Mesenchymal stem cell (in vitro differentiated cells and primary cell): ENCODE results near the gene ZSCAN9.

Experiments used
- DNase-seq: peaks from one replicate; pipeline ENCODE4 v3.0.0-alpha.2; 2013
- H2AFZ ChIP-seq: one replicate; pipeline ENCODE4 v1.6.1; 2013; ENCODE audit warnings: low read depth, mild to moderate bottlenecking, control low read depth, inconsistent platforms, low read length, moderate library complexity
- H2AK5ac ChIP-seq: 2 replicates; pipeline ENCODE4 v1.6.1; 2013; ENCODE audit warnings: low read length, moderate library complexity, mild to moderate bottlenecking, inconsistent platforms; ENCODE audit not compliant: severe bottlenecking
- H2BK120ac ChIP-seq: one replicate; pipeline ENCODE4 v1.6.1; 2013; ENCODE audit warnings: low read depth, mild to moderate bottlenecking, inconsistent platforms, low read length, moderate library complexity
- H2BK12ac ChIP-seq, 2 experiments: one replicate each; pipeline ENCODE4 v1.6.1; 2013; ENCODE audit warnings: inconsistent platforms in 2 of 2, low read length in 2 of 2, mild to moderate bottlenecking in 2 of 2, moderate library complexity in 2 of 2, control low read depth in 1 of 2
- H2BK15ac ChIP-seq: one replicate; pipeline ENCODE4 v1.6.1; 2013; ENCODE audit warnings: mild to moderate bottlenecking, low read depth, inconsistent platforms; ENCODE audit not compliant: poor library complexity, severe bottlenecking
- H2BK5ac ChIP-seq: 2 replicates; pipeline ENCODE4 v1.6.1; 2013; ENCODE audit warnings: low read depth, mild to moderate bottlenecking, low read length, control low read depth, inconsistent platforms; ENCODE audit not compliant: poor library complexity, severe bottlenecking
- H3K14ac ChIP-seq, 2 experiments: one replicate each; pipeline ENCODE4 v1.6.1; 2013; ENCODE audit warnings: inconsistent platforms in 2 of 2, low read length in 2 of 2, control low read depth in 1 of 2, mild to moderate bottlenecking in 1 of 2, moderate library complexity in 1 of 2
- H3K18ac ChIP-seq, 2 experiments: one replicate each; pipeline ENCODE4 v1.6.1; 2013; ENCODE audit warnings: inconsistent platforms in 2 of 2, low read length in 2 of 2, control low read depth in 1 of 2, low read depth in 1 of 2, mild to moderate bottlenecking in 1 of 2
- H3K23ac ChIP-seq, 2 experiments: one replicate each; pipeline ENCODE4 v1.6.1; 2013; ENCODE audit warnings: inconsistent platforms in 2 of 2, low read length in 2 of 2, mild to moderate bottlenecking in 2 of 2, moderate library complexity in 2 of 2, control low read depth in 1 of 2
- H3K27ac ChIP-seq: 2 replicates; pipeline ENCODE4 v1.5.1; 2013; ENCODE audit warnings: mild to moderate bottlenecking, moderate library complexity, low read length, control low read depth, inconsistent platforms; ENCODE audit not compliant: poor library complexity, severe bottlenecking
- H3K27me3 ChIP-seq, 2 experiments: 2 replicates each; pipeline versions ENCODE4 v1.6.1 to v1.7.0; 2013; ENCODE audit warnings: low read length in 2 of 2, mild to moderate bottlenecking in 2 of 2, moderate library complexity in 2 of 2, control low read depth in 1 of 2, inconsistent platforms in 1 of 2; ENCODE audit not compliant: control insufficient read depth in 1 of 2, insufficient read depth in 1 of 2
- H3K36me3 ChIP-seq, 2 experiments: 2 replicates each; pipeline versions ENCODE4 v1.6.1 to v1.7.0; 2013; ENCODE audit warnings: low read length in 2 of 2, control low read depth in 1 of 2, inconsistent platforms in 1 of 2, low read depth in 1 of 2, mild to moderate bottlenecking in 1 of 2; ENCODE audit not compliant: insufficient read depth in 2 of 2, control insufficient read depth in 1 of 2
- H3K4ac ChIP-seq, 2 experiments: one replicate each; pipeline ENCODE4 v1.6.1; 2013; ENCODE audit warnings: inconsistent platforms in 2 of 2, low read length in 2 of 2, mild to moderate bottlenecking in 2 of 2, moderate library complexity in 2 of 2, control low read depth in 1 of 2, low read depth in 1 of 2
- H3K4me1 ChIP-seq: 2 replicates; pipeline ENCODE4 v1.6.1; 2013; ENCODE audit warnings: low read depth, low read length, control low read depth; ENCODE audit not compliant: control insufficient read depth, insufficient read depth
- H3K4me2 ChIP-seq: 2 replicates; pipeline ENCODE4 v1.6.1; 2013; ENCODE audit warnings: low read length, mild to moderate bottlenecking, inconsistent platforms; ENCODE audit not compliant: poor library complexity, severe bottlenecking
- H3K4me3 ChIP-seq, 2 experiments: 2 replicates each; pipeline versions ENCODE4 v1.5.1 to v1.7.0; 2013; ENCODE audit warnings: low read length in 2 of 2, mild to moderate bottlenecking in 2 of 2, control low read depth in 1 of 2, low read depth in 1 of 2; ENCODE audit not compliant: insufficient read depth in 1 of 2
- H3K79me1 ChIP-seq: replicated peaks from 2 replicates; pipeline ENCODE4 v1.6.1; 2013; ENCODE audit warnings: mild to moderate bottlenecking, control low read depth, low read length, inconsistent platforms; ENCODE audit not compliant: poor library complexity, severe bottlenecking
- H3K9ac ChIP-seq: 2 replicates; pipeline ENCODE4 v1.7.0; 2013; ENCODE audit warnings: mild to moderate bottlenecking, low read length, moderate library complexity
- H3K9me3 ChIP-seq: 2 replicates; pipeline ENCODE4 v1.7.0; 2013; ENCODE audit warnings: mild to moderate bottlenecking, low read length; ENCODE audit not compliant: control insufficient read depth
- H4K8ac ChIP-seq: one replicate; pipeline ENCODE4 v1.6.1; 2013; ENCODE audit warnings: inconsistent platforms, mild to moderate bottlenecking, low read length, moderate library complexity
- H4K91ac ChIP-seq: one replicate; pipeline ENCODE4 v1.6.1; 2013; ENCODE audit warnings: mild to moderate bottlenecking, low read length, inconsistent platforms
- WGBS: methylation state at CpG from one replicate; pipeline ENCODE4 v1.1.7; 2013; ENCODE audit warnings: mixed read lengths; 5-methylcytosine and 5-hydroxymethylcytosine counted together

ZSCAN9 gene

GRCh38 chr6:28200020-28200419 is 25.1 kb upstream of the ZSCAN9 start:
- Histone ChIP-seq H4K8ac (no peak overlapping the region), H2AFZ (no peak overlapping the region), H3K4me1 (no peaks in the 10 kb centered on the region), H2BK5ac (no peak overlapping the region), H4K91ac (no peak overlapping the region), H3K9ac (no peak overlapping the region), H3K4me3 (no peak overlapping the region), H3K36me3 (no peaks in the 10 kb centered on the region), H3K18ac (no peak overlapping the region), H3K4ac (no peak overlapping the region), H3K14ac (no peak overlapping the region), H3K27me3 (peaks cover 0 to 7% of the 10 kb centered on the region in 2 experiments), H2BK15ac (no peak overlapping the region), H3K9me3 (peaks cover 50% of the 10 kb centered on the region), H2BK12ac (no peak overlapping the region), H3K27ac (no peak overlapping the region), H3K23ac (no peak overlapping the region), H3K79me1 (no peaks in the 10 kb centered on the region), H2BK120ac (no peak overlapping the region), H2AK5ac (no peak overlapping the region), H3K4me2 (no peak overlapping the region)
- WGBS: no CpG with 5 or more reads among the region's 1 CpG
- no peak for DNase-seq

GRCh38 chr6:28203201-28203600 is 21.9 kb upstream of the ZSCAN9 start:
- H3K9ac ChIP-seq: no peak overlapping the region
- no peak overlapping the region for H2BK15ac ChIP-seq
- no peak overlapping the region for H3K23ac ChIP-seq
- H3K79me1 ChIP-seq: no peaks in the 10 kb centered on the region
- H2AK5ac ChIP-seq: no peak overlapping the region
- H3K9me3 ChIP-seq: peaks cover 26% of the 10 kb centered on the region
- no peak overlapping the region for H2BK120ac ChIP-seq
- no peak overlapping the region for H3K14ac ChIP-seq
- no peak for DNase-seq
- no peak overlapping the region for H4K91ac ChIP-seq
- no peak overlapping the region for H3K4me2 ChIP-seq
- H3K4me1 ChIP-seq: peaks cover 5% of the 10 kb centered on the region
- no peak overlapping the region for H3K4ac ChIP-seq
- H3K27ac ChIP-seq: no peak overlapping the region
- H2AFZ ChIP-seq: no peak overlapping the region
- H3K18ac ChIP-seq: no peak overlapping the region
- no peak overlapping the region for H2BK5ac ChIP-seq
- no peak overlapping the region for H4K8ac ChIP-seq
- 59% methylated on average over 3 of the region's 4 CpGs for WGBS
- no peak overlapping the region for H2BK12ac ChIP-seq
- H3K36me3 ChIP-seq: no peaks in the 10 kb centered on the region
- peaks cover 15 to 25% of the 10 kb centered on the region in 2 experiments for H3K27me3 ChIP-seq
- no peak overlapping the region for H3K4me3 ChIP-seq

DNA sequence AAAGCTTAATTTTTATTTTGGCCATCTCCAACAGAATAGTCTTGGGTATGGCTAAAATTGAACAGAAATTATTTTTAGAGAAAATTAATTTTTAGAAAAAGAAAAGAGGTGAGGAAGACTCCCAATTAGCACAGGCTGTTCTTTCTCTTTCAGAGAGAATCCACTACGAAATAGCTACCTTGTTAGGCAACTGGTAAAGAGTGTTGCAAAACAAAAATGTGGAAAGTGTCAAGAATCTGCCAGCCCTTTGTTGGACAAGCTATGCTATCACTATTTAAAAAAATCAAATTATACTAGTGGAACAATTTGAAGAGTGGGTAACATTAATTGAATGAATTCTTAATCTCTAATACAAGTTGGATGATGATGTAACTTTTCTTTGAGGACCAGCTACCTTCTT is 19.2 kb upstream of the ZSCAN9 start:
- Histone ChIP-seq H2AK5ac (no peak overlapping the region), H3K23ac (no peak overlapping the region), H3K79me1 (no peaks in the 10 kb centered on the region), H4K91ac (no peak overlapping the region), H3K4me1 (peaks cover 6% of the 10 kb centered on the region), H3K14ac (no peak overlapping the region), H3K9me3 (peaks cover 18% of the 10 kb centered on the region), H4K8ac (no peak overlapping the region), H3K4ac (no peak overlapping the region), H3K18ac (no peak overlapping the region), H3K36me3 (no peaks in the 10 kb centered on the region), H2BK5ac (no peak overlapping the region), H2BK120ac (no peak overlapping the region), H3K27me3 (peaks cover 26 to 52% of the 10 kb centered on the region in 2 experiments), H2BK12ac (no peak overlapping the region), H3K27ac (no peak overlapping the region), H3K4me2 (no peak overlapping the region), H2BK15ac (no peak overlapping the region), H3K9ac (no peak overlapping the region), H3K4me3 (no peak overlapping the region), H2AFZ (no peak overlapping the region)
- WGBS: 71% methylated on average over 1 of the region's 1 CpG
- DNase-seq: no peak

GRCh38 chr6:28206527-28206926 is 18.5 kb upstream of the ZSCAN9 start:
- Histone ChIP-seq H3K79me1 (no peaks in the 10 kb centered on the region), H3K9ac (no peak overlapping the region), H3K23ac (no peak overlapping the region), H3K18ac (no peak overlapping the region), H3K4me2 (no peak overlapping the region), H3K4me3 (no peak overlapping the region), H3K4ac (no peak overlapping the region), H4K8ac (no peak overlapping the region), H3K27me3 (peaks cover 26 to 58% of the 10 kb centered on the region in 2 experiments), H3K14ac (no peak overlapping the region), H2AK5ac (no peak overlapping the region), H4K91ac (no peak overlapping the region), H3K4me1 (peaks cover 6% of the 10 kb centered on the region), H3K36me3 (no peaks in the 10 kb centered on the region), H3K27ac (no peak overlapping the region), H3K9me3 (peaks cover 18% of the 10 kb centered on the region), H2BK120ac (no peak overlapping the region), H2BK12ac (no peak overlapping the region), H2BK15ac (no peak overlapping the region), H2AFZ (no peak overlapping the region), H2BK5ac (no peak overlapping the region)
- WGBS: 45% methylated on average over 1 of the region's 3 CpGs
- DNase-seq: no peak
